Cardiac fibroblast (primary cell): ENCODE data around the gene YIF1B.

Experiments used
- DNase-seq, 2 donors: peaks; one replicate each; pipeline versions ENCODE4 v3.0.0 to v3.0.0-alpha.2; 2010; ENCODE audit warnings: low read depth in 2 of 2
- H3K4me3 ChIP-seq, 2 donors: replicated peaks in 1 of 2; 1 replicate in 1 of 2; 2 replicates in 1 of 2; pipeline ENCODE4 v1.5.1; 2011; ENCODE audit warnings: low read depth in 2 of 2, low read length in 2 of 2, mild to moderate bottlenecking in 2 of 2, moderate library complexity in 1 of 2
- TF ChIP-seq, protein P1 (sequence below): IDR thresholded peaks from one replicate; pipeline ENCODE4 v1.5.1; 2011; ENCODE audit warnings: low read depth, mild to moderate bottlenecking, low read length, inconsistent platforms

Gene YIF1B

DNA sequence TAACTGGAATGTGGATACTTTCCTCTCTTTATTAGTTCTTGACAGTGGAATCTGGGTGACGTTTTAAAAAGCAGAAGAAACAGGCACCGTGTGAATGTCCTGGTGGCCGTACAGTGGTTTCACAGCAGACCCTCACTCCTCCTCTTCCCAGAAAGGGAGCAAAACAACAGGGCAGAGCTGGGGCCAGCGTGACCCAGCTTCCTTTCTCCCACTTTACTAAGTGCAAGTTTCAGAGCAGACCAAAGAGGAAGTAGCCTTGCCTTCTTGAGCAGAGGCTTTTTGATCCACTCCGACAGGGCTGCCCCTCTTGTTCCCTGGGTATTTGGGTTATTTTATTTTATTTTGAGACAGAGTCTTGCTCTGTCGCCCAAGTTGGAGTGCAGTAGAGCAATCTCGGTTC, 31.3 kb downstream of the YIF1B start:
- TF ChIP-seq, protein P1, sequence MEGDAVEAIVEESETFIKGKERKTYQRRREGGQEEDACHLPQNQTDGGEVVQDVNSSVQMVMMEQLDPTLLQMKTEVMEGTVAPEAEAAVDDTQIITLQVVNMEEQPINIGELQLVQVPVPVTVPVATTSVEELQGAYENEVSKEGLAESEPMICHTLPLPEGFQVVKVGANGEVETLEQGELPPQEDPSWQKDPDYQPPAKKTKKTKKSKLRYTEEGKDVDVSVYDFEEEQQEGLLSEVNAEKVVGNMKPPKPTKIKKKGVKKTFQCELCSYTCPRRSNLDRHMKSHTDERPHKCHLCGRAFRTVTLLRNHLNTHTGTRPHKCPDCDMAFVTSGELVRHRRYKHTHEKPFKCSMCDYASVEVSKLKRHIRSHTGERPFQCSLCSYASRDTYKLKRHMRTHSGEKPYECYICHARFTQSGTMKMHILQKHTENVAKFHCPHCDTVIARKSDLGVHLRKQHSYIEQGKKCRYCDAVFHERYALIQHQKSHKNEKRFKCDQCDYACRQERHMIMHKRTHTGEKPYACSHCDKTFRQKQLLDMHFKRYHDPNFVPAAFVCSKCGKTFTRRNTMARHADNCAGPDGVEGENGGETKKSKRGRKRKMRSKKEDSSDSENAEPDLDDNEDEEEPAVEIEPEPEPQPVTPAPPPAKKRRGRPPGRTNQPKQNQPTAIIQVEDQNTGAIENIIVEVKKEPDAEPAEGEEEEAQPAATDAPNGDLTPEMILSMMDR: no peak
- DNase-seq: no peak
- no peak overlapping the region for H3K4me3 ChIP-seq

DNA sequence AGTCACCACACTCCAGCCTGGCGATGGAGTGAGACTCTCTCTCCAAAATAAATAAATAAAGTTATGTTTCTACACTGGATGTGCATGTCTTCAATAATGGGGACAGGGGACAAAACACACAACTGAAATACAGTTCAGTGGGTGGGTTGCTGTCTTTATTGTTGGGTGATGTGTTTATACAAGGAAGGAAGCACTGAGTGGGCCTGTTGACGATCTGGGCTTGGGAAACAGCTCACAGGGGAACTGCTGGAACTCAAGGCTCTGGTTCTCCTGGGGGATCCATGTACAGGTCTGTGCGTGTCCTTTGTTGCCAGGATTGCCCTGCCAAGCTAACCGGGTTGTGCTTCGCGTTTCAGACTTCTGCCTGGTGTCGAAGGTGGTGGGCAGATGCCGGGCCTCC, 32.5 kb downstream of the YIF1B start:
- TF ChIP-seq, protein P1: no peak

DNA sequence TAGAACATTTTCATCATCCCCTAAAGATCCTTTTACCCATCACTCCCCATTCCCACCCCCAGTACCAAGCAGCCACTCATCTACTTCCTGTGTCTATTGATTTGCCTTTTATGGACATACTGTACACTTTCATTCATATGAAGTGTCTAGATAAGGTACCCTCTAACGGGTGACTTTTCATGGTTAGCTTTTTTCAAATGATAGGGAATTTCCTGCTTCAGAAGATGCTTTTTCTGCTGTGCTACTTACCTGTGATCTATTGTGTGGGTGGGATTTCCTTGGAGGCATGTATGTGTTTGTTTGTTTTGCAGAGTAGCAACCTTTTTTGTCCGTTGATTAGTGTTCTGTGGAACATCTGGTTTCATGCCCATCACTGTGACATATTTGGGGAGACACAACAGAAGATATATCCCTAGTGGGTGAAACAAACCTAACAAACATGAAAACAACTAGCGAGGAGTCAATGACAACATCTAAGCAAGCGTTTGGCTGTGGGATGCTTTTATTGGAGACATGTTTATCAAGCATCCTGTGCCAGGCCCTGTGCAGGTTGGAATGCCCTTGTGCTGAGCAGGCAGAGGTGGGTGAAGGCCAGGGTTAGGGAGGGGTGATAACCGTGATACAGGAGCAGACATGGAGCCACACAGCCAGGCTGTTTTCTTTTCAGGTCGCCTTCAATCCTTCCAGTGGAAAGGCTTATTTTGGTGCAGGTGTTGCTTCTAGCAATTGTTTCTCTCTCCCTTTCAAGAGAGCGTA, 33.8 kb downstream of the YIF1B start:
- DNase-seq: no peak

More for the DNA sequence above, 32.5 kb downstream of the YIF1B start:
- no peak overlapping the region for H3K4me3 ChIP-seq
- DNase-seq: no peak

DNA sequence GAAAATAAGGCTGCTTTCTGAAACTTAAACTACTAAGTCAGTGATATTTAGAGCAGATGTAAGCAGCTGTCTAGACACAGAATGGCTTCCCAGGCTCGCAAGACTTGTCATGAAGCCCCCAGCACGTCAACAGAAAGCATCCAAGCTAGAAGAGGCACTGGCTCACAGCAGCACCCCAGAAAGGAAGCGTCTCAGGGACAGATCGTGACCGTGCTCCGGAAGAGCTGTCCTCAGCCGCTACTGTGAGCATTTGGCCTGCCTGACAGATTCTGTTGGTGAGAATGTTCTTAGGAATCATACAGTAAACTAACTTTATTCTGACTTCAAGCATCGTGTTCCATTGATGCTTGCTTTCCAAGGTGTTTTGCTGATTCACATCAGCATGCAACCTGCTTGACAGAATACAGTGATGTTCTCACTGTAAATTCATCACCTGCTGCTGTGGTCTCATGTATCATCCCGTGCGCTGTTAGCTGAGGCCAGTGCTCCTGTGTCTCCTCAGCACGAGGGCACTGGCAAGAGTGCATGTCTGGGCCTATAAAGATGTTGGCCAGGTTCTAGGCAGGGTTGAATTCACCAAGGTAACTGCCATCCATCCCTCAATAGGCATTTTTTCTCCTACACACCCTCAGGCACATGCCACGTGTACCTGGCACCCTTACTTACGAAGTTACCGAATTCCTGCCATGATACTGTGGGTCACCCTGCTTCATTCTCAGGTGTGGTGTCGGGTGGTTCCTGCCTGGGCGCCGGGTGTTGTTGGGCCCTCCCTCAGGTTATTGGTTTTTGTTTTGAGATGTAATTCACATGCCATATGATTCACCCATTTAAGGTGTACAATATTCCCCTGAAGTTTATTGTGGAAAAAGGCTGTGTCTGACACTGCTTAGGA, 35.5 kb downstream of the YIF1B start:
- TF ChIP-seq, protein P1: no peak
- no peak for DNase-seq
- no peak overlapping the region for H3K4me3 ChIP-seq

More for the DNA sequence above, 33.8 kb downstream of the YIF1B start:
- no peak overlapping the region for H3K4me3 ChIP-seq
- TF ChIP-seq, protein P1: no peak

DNA sequence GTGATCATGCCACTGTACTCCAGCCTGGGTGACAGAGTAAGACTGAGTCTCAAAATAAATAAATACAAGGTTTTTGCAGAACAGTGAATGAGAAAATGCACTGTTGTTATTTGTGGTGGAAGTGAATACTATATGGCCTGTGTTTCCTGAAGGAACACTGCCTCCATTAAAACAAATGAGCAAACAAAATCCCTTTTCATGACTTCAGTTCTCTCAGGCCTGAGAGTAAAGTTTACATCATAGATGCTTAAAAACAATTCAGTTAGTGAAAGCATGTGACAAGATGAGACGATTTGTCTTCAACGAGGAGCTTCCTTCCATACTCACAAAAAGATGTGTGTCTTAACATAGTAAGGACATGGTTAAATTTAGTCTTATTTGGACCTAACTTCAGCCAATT, 37.0 kb downstream of the YIF1B start:
- no peak overlapping the region for H3K4me3 ChIP-seq
- no peak for DNase-seq
- TF ChIP-seq, protein P1: no peak

DNA sequence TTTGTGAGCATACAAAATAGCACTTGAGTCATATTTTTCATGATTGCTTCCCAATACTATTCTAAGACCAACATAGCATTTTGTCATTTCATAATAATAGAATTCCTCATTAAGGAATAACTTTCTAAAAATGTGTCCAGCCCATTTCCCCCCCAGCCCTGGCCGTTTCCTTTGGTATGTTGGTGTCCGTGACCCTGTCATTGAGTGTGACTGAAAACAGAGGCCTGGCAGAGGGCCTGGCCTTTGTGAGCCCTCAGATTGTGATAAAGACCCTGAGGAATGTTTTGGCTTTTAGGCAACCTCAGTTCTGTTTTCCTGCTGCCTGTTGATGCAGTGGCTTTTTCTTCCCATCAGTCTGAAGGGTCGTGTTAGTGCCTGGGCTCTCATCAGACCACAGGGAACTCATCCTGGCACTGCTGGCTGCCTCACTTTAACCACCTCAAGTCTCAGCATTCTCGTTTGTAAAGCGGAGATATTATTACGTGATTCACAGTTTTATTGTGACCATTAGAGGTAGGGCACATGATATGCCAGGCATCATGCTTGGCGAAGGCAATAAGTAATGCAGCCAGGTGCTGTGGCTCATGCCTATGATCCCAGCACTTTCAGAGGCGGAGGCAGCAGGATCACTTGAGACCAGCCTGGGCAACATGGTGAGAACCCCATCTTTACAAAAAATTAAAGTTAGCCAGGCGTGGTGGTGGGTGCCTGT, 37.6 kb downstream of the YIF1B start:
- H3K4me3 ChIP-seq: no peak overlapping the region
- TF ChIP-seq, protein P1: no peak
- DNase-seq: peak; percentile 72 to 91
